Neural progenitor cell (in vitro differentiated cells): ENCODE results near the gene ERCC1. TPM values are rescaled to one million over a fixed set of nuclear protein-coding genes. Genes with fewer than 3 reads are reported as not detected.
A peak's percentile ranks its signal among the peaks of the same experiment; 100 is the strongest.

Experiments
- DNase-seq: peaks from one replicate; pipeline ENCODE4 v3.0.0-alpha.2; 2016; ENCODE audit warnings: low spot score
- H2AFZ ChIP-seq: fragments of 200-600 bp; sonication (generic); replicated peaks from 2 replicates; pipeline ENCODE4 v1.6.1; 2016; ENCODE audit warnings: antibody characterized with exemption
- H3F3A ChIP-seq: fragments of 200-600 bp; sonication (generic); 2 replicates; pipeline ENCODE4 v1.6.1; 2016; ENCODE audit warnings: antibody characterized with exemption, low read depth
- H3K27ac ChIP-seq: fragments of 200-600 bp; sonication (generic); 2 replicates; pipeline ENCODE4 v1.5.1; 2016; ENCODE audit warnings: mild to moderate bottlenecking
- H3K27me3 ChIP-seq: fragments of 200-600 bp; sonication (generic); 2 replicates; pipeline ENCODE4 v1.6.1; 2016; ENCODE audit warnings: mild to moderate bottlenecking, moderate library complexity
- H3K36me3 ChIP-seq: fragments of 200-600 bp; sonication (generic); 2 replicates; pipeline ENCODE4 v1.5.1; 2016
- H3K4me1 ChIP-seq: fragments of 200-600 bp; sonication (generic); 2 replicates; pipeline ENCODE4 v1.6.1; 2016; ENCODE audit warnings: mixed run types
- H3K4me2 ChIP-seq: fragments of 200-600 bp; sonication (generic); 2 replicates; pipeline ENCODE4 v1.6.1; 2016
- H3K4me3 ChIP-seq: fragments of 200-600 bp; sonication (generic); 2 replicates; pipeline ENCODE4 v1.5.1; 2016
- H3K79me2 ChIP-seq: fragments of 200-600 bp; sonication (generic); 2 replicates; pipeline ENCODE4 v1.6.1; 2016; ENCODE audit warnings: low read depth
- H3K9ac ChIP-seq: fragments of 200-600 bp; sonication (generic); 2 replicates; pipeline ENCODE4 v1.6.1; 2016
- H3K9me3 ChIP-seq: fragments of 200-600 bp; sonication (generic); 2 replicates; pipeline ENCODE4 v1.5.1; 2016; ENCODE audit warnings: low read depth
- H4K20me1 ChIP-seq: fragments of 200-600 bp; sonication (generic); 2 replicates; pipeline ENCODE4 v1.6.1; 2016; ENCODE audit warnings: low read depth
- H3K27ac Mint-ChIP-seq: 3 replicates; pipeline ENCODE4 v1.8.0; 2021; ENCODE audit warnings: mixed read lengths
- H3K27me3 Mint-ChIP-seq: 2 replicates; pipeline ENCODE4 v1.8.0; 2022; ENCODE audit warnings: low read depth, mild to moderate bottlenecking, inconsistent platforms, moderate library complexity, mixed read lengths; ENCODE audit not compliant: insufficient read depth
- H3K36me3 Mint-ChIP-seq: 3 replicates; pipeline ENCODE4 v1.8.0; 2021; ENCODE audit warnings: mixed read lengths
- H3K4me1 Mint-ChIP-seq: 3 replicates; pipeline ENCODE4 v1.8.0; 2021; ENCODE audit warnings: mixed read lengths
- H3K4me3 Mint-ChIP-seq: 3 replicates; pipeline ENCODE4 v1.8.0; 2021; ENCODE audit warnings: mild to moderate bottlenecking, moderate library complexity, mixed read lengths
- H3K9me3 Mint-ChIP-seq: 3 replicates; pipeline ENCODE4 v1.8.0; 2020; ENCODE audit warnings: mixed read lengths
- EZH2 ChIP-seq: fragments of 200-600 bp; sonication (generic); IDR thresholded peaks from 2 replicates; pipeline ENCODE4 v1.6.1; 2017; ENCODE audit warnings: antibody characterized with exemption, mild to moderate bottlenecking, moderate library complexity
- EZH2phosphoT487 ChIP-seq: fragments of 200-600 bp; sonication (generic); IDR thresholded peaks from 2 replicates; pipeline ENCODE4 v1.6.1; 2017; ENCODE audit warnings: antibody characterized with exemption
- total RNA-seq: library from RNA; depleted of rRNA; stranded (reverse); fragments of >200 nt; gene quantifications from 2 replicates; pipeline ENCODE4 v1.2.3, GENCODE V29; 2015; ENCODE audit warnings: low replicate concordance
- TF ChIP-seq, protein P1 (sequence below): fragments of 200-600 bp; sonication (generic); IDR thresholded peaks from 2 replicates; pipeline ENCODE4 v1.5.1; 2017; ENCODE audit warnings: antibody characterized with exemption, mild to moderate bottlenecking

ERCC1 gene
- total RNA-seq, 1 donor from 2014 or later, result 46.0 TPM

DNA sequence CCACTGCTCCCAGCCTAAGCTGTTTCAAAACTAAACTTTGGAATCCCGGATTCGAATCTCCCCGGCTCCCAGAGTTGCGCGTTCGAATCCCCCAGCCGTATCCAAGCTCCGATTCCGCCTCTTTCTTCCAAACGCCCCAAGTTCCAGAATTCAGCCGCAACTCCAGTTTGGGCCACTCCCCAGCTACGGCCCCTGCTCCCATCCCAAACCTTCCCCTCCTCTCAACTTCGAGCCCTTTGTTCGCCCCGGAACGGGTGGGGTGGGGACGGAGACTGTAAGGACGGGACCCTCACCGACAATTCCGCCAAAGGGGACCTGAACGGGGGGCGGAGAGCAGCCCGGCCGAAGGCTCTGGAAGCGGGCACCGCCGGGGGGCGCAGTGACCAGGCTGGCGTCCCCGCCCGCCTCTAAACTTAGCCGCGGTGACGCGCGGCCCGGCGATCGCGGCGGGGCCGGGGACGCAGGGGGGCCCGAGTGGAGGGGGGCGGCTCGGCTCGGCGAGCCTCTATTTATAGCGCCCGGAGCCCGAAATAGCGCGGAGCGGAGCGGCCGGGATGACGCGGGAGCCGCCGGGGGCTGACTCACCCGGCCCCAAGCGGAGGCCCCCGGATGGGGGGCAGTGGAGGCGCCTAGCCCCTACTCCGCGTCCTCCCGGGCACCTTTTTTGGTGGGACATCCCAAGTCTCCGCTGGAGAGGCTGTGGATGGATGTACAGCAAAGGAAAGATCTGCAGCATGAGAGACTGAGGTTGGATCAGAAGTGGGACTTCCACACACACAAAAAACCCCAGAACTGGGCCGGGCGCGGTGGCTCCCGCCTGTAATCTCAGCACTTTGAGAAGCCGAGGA lies 4.9 kb upstream of the ERCC1 start:
- no peaks in the 10 kb centered on the region for H3K79me2 ChIP-seq
- no peak for TF ChIP-seq EZH2phosphoT487
- TF ChIP-seq, protein P1, sequence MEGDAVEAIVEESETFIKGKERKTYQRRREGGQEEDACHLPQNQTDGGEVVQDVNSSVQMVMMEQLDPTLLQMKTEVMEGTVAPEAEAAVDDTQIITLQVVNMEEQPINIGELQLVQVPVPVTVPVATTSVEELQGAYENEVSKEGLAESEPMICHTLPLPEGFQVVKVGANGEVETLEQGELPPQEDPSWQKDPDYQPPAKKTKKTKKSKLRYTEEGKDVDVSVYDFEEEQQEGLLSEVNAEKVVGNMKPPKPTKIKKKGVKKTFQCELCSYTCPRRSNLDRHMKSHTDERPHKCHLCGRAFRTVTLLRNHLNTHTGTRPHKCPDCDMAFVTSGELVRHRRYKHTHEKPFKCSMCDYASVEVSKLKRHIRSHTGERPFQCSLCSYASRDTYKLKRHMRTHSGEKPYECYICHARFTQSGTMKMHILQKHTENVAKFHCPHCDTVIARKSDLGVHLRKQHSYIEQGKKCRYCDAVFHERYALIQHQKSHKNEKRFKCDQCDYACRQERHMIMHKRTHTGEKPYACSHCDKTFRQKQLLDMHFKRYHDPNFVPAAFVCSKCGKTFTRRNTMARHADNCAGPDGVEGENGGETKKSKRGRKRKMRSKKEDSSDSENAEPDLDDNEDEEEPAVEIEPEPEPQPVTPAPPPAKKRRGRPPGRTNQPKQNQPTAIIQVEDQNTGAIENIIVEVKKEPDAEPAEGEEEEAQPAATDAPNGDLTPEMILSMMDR, result peak; percentile 66
- H3K27ac ChIP-seq, result no peak overlapping the region
- Mint-ChIP-seq H3K27me3 (peaks cover 3% of the 10 kb centered on the region), H3K27ac (peak overlapping the region; percentile 44), H3K36me3 (no peaks in the 10 kb centered on the region), H3K4me1 (peaks cover 20% of the 10 kb centered on the region), H3K9me3 (no peaks in the 10 kb centered on the region), H3K4me3 (peak overlapping the region; percentile 90)
- peak overlapping the region; percentile 60 for H3K4me3 ChIP-seq
- H3K9me3 ChIP-seq, result no peaks in the 10 kb centered on the region
- peak; percentile 89 for DNase-seq
- H3K4me2 ChIP-seq, result peak overlapping the region; percentile 73
- H4K20me1 ChIP-seq, result no peaks in the 10 kb centered on the region
- H3K9ac ChIP-seq, result no peak overlapping the region
- peak overlapping the region; percentile 99 for H2AFZ ChIP-seq
- H3F3A ChIP-seq, result peaks cover 49% of the 10 kb centered on the region
- H3K36me3 ChIP-seq, result no peaks in the 10 kb centered on the region
- H3K4me1 ChIP-seq, result peaks cover 5% of the 10 kb centered on the region
- peaks cover 15% of the 10 kb centered on the region for H3K27me3 ChIP-seq

DNA sequence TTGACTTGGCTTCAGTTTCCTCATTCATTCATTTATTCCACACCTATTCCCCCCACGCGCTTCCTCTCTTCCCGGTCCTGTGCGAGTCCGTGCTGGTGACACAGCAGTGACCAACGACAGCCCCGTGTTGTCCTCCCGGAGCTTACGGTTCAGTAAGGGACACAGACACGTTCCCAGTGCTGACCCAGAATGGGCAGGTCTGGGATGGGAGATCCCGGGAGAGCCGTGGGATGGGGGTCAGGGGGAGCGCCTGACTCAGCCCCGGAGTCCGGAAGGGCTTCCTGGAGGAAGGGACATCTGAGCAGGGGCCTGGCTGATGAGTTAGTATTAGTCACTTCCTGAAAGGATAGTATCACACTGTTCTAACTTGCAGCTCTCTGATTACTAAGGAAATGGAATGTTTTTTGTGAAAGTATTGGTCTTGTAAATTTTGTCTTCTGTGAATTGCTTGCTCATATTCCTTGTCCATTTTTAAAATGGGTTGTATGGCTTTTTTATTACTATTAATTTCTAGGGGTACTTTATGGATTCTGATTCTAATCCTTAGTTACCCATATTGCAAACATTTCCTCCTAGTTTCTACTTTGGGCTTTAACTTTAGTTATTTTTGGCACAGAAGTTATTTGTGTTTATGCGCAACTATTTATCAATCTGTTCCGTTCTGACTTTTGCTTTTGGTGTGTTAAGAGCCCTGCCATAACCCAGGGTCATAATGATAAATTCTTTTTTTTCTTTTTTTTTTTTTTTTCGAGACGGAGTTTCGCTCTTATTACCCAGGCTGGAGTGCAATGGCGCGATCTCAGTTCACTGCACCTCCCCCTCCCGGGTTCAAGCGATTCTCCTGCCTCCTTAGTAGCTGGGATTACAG lies 708 bp upstream of the ERCC1 start:
- no peak overlapping the region for H3K9ac ChIP-seq
- no peaks in the 10 kb centered on the region for H3K9me3 ChIP-seq
- peaks cover 5% of the 10 kb centered on the region for H3K4me1 ChIP-seq
- H3K4me1 Mint-ChIP-seq, result peaks cover 34% of the 10 kb centered on the region
- H3K4me3 ChIP-seq, result peak overlapping the region; percentile 66
- peak overlapping the region; percentile 95 for H3K27ac Mint-ChIP-seq
- H3K4me2 ChIP-seq, result peak overlapping the region; percentile 97
- peaks cover 4% of the 10 kb centered on the region for H3K27me3 Mint-ChIP-seq
- peak; percentile 51 for DNase-seq
- H3K36me3 ChIP-seq, result no peaks in the 10 kb centered on the region
- H3K27me3 ChIP-seq, result peaks cover 13% of the 10 kb centered on the region
- TF ChIP-seq, protein P1, result no peak
- TF ChIP-seq EZH2 (no peak), EZH2phosphoT487 (no peak)
- peaks cover 15% of the 10 kb centered on the region for H3K79me2 ChIP-seq
- peaks cover 9% of the 10 kb centered on the region for H3K36me3 Mint-ChIP-seq
- H3F3A ChIP-seq, result peaks cover 45% of the 10 kb centered on the region
- peak overlapping the region; percentile 74 for H2AFZ ChIP-seq
- peak overlapping the region; percentile 96 for H3K4me3 Mint-ChIP-seq
- H4K20me1 ChIP-seq, result peaks cover 13% of the 10 kb centered on the region
- peak overlapping the region; percentile 88 for H3K27ac ChIP-seq
- no peaks in the 10 kb centered on the region for H3K9me3 Mint-ChIP-seq

DNA sequence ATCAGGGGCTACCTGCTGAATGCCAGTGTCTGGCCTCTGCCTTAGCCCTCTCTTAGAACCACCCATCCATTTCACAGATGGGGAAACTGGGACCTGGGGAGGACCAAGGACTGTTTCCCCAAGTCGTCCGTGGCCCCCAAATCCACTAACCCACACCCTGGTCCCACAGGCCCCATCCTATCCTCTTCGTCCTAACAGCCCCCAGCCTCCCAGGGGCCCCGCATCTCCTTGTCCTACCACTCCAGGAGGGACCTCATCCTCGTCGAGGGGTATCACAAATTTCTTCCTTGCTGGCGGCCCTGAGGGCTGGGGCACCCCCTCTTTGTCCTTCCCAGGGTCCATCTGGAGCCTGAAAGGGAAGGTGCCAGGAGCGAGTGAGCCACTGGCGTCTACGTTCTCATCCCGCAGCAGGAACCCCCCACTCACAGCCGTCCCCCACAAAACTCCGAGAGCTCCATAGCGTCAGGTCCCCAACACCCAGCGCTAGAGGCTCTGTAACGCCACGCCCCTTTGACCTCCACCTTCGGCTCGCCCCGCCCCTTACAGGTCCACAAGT lies 606 bp downstream of the ERCC1 start:
- peaks cover 30% of the 10 kb centered on the region for H3K4me1 Mint-ChIP-seq

More for the DNA sequence above, 606 bp downstream of the ERCC1 start:
- peak overlapping the region; percentile 66 for H3K4me3 ChIP-seq
- H3F3A ChIP-seq, result peaks cover 33% of the 10 kb centered on the region
- H3K79me2 ChIP-seq, result peaks cover 15% of the 10 kb centered on the region
- Mint-ChIP-seq H3K27me3 (peaks cover 4% of the 10 kb centered on the region), H3K27ac (peak overlapping the region; percentile 95), H3K9me3 (no peaks in the 10 kb centered on the region), H3K4me3 (peak overlapping the region; percentile 96), H3K36me3 (peaks cover 13% of the 10 kb centered on the region)
- H3K9me3 ChIP-seq, result no peaks in the 10 kb centered on the region
- TF ChIP-seq, protein P1, result no peak
- TF ChIP-seq EZH2phosphoT487 (no peak), EZH2 (no peak)
- no peak overlapping the region for H3K9ac ChIP-seq
- H3K27ac ChIP-seq, result no peak overlapping the region
- H3K27me3 ChIP-seq, result peaks cover under 1% of the 10 kb centered on the region
- peak overlapping the region; percentile 97 for H3K4me2 ChIP-seq
- H4K20me1 ChIP-seq, result peaks cover 13% of the 10 kb centered on the region
- DNase-seq, result no peak
- peaks cover 5% of the 10 kb centered on the region for H3K4me1 ChIP-seq
- H3K36me3 ChIP-seq, result no peaks in the 10 kb centered on the region
- H2AFZ ChIP-seq, result no peak overlapping the region
